Measurements from ENCODE around the gene UBC. TPM values are rescaled to one million over a fixed set of nuclear protein-coding genes. Genes with fewer than 3 reads are reported as not detected.

The UBC gene
- total and polyA plus RNA-seq, 9 of the 15 experiments (the other 6 are each of a cell fraction or from before 2014, with no cell fraction given), result 533 to 1,153 (median 813) TPM

DNA sequence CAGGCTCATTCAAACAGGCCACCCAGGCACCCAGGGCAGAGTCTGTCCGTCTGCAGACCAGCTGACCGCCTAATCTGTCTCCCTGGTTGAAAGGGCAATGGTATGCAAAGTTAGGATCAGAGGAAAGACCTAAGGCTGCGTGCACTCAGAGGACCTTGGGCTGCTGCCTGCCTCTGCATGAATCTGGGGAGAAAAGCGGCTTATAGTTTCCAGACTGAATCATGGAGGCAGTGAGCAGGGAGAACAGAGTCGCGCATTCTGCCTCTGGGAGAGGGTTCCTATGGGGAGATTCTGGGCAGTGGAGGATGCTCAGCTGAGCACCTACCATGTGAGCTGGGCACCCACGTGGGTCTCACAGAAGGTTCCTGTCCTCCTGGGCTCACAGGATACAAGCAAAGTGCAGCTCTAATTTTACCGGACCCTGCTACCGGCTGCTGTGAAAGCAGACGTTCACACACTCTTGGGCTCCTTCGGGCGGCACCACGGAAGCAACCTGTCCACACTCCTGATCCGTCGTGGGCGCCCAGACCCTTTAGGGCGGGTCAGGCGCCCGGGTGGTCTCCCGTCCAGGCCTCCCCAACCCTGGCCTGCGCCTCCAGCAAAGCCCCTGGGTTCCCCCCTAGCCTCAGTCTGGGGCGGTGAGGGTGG is 51.6 kb downstream of the UBC start (continued):
- TF ChIP-seq ZNF75A (CRISPR knock-in tag; IDR thresholded peaks at IDR 0.05) (no peak), FOS (IDR thresholded peaks at IDR 0.05; ENCODE audit: extremely low read depth, insufficient read length) (no peak), SMAD4 (CRISPR knock-in tag; conservative IDR thresholded peaks at IDR 0.05) (no peak), ATF1 (CRISPR knock-in tag; IDR thresholded peaks at IDR 0.05) (no peak), ATF1 (tag; IDR thresholded peaks at IDR 0.05) (no peak), FOXK1 (CRISPR knock-in tag; IDR thresholded peaks at IDR 0.05; ENCODE audit: borderline replicate concordance) (0 out of 2 replicates have a peak, but pooled peaks have one; percentile 35), ZBTB1 (CRISPR knock-in tag; IDR thresholded peaks at IDR 0.05; ENCODE audit: borderline replicate concordance, low read depth) (no peak), FUS (optimal IDR thresholded peaks at IDR 0.05; ENCODE audit: low read depth, low read length) (no peak), ZNF444 (CRISPR knock-in tag; IDR thresholded peaks at IDR 0.05) (no peak), ZNF165 (CRISPR knock-in tag; IDR thresholded peaks at IDR 0.05; ENCODE audit: borderline replicate concordance) (no peak), SOX6 (IDR thresholded peaks at IDR 0.05) (no peak), ZBTB8A (IDR thresholded peaks at IDR 0.05; ENCODE audit: partially characterized antibody) (no peak), SLC30A9 (CRISPR knock-in tag; IDR thresholded peaks at IDR 0.05) (no peak), ZNF699 (CRISPR knock-in tag; IDR thresholded peaks at IDR 0.05; ENCODE audit: insufficient replicate concordance) (no peak), GABPB1 (CRISPR knock-in tag; IDR thresholded peaks at IDR 0.05) (peak; percentile 12; the same call in 1 of the 2 replicates), GATA2 (CRISPR knock-in tag; IDR thresholded peaks at IDR 0.05) (no peak), RAD51 (IDR thresholded peaks at IDR 0.05; ENCODE audit: borderline replicate concordance, low read depth) (no peak; the same call in 1 of the 2 replicates), HDAC1 (IDR thresholded peaks at IDR 0.05) (peak in 1 of 2 experiments; percentile 76; a peak in 2 of 4 replicates), MTA1 (IDR thresholded peaks at IDR 0.05; ENCODE audit: borderline replicate concordance) (no peak), ZFPM2 (CRISPR knock-in tag; IDR thresholded peaks at IDR 0.05) (no peak), ETV5 (CRISPR knock-in tag; IDR thresholded peaks at IDR 0.05; ENCODE audit: low read depth) (peak; percentile 35; the same call in 1 of the 2 replicates), PTTG1 (tag; IDR thresholded peaks at IDR 0.05; ENCODE audit: low read depth) (no peak), ILF3 (IDR thresholded peaks at IDR 0.05; ENCODE audit: borderline replicate concordance) (no peak)
- TF ChIP-seq, protein P1, sequence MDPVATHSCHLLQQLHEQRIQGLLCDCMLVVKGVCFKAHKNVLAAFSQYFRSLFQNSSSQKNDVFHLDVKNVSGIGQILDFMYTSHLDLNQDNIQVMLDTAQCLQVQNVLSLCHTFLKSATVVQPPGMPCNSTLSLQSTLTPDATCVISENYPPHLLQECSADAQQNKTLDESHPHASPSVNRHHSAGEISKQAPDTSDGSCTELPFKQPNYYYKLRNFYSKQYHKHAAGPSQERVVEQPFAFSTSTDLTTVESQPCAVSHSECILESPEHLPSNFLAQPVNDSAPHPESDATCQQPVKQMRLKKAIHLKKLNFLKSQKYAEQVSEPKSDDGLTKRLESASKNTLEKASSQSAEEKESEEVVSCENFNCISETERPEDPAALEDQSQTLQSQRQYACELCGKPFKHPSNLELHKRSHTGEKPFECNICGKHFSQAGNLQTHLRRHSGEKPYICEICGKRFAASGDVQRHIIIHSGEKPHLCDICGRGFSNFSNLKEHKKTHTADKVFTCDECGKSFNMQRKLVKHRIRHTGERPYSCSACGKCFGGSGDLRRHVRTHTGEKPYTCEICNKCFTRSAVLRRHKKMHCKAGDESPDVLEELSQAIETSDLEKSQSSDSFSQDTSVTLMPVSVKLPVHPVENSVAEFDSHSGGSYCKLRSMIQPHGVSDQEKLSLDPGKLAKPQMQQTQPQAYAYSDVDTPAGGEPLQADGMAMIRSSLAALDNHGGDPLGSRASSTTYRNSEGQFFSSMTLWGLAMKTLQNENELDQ (CRISPR knock-in tag; IDR thresholded peaks at IDR 0.05; ENCODE audit: borderline replicate concordance), result no peak
- TF ChIP-seq, protein P2, sequence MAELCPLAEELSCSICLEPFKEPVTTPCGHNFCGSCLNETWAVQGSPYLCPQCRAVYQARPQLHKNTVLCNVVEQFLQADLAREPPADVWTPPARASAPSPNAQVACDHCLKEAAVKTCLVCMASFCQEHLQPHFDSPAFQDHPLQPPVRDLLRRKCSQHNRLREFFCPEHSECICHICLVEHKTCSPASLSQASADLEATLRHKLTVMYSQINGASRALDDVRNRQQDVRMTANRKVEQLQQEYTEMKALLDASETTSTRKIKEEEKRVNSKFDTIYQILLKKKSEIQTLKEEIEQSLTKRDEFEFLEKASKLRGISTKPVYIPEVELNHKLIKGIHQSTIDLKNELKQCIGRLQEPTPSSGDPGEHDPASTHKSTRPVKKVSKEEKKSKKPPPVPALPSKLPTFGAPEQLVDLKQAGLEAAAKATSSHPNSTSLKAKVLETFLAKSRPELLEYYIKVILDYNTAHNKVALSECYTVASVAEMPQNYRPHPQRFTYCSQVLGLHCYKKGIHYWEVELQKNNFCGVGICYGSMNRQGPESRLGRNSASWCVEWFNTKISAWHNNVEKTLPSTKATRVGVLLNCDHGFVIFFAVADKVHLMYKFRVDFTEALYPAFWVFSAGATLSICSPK (IDR thresholded peaks at IDR 0.05; ENCODE audit: borderline replicate concordance), result no peak
- TF ChIP-seq, protein P3, sequence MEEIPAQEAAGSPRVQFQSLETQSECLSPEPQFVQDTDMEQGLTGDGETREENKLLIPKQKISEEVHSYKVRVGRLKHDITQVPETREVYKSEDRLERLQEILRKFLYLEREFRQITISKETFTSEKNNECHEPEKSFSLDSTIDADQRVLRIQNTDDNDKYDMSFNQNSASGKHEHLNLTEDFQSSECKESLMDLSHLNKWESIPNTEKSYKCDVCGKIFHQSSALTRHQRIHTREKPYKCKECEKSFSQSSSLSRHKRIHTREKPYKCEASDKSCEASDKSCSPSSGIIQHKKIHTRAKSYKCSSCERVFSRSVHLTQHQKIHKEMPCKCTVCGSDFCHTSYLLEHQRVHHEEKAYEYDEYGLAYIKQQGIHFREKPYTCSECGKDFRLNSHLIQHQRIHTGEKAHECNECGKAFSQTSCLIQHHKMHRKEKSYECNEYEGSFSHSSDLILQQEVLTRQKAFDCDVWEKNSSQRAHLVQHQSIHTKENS (CRISPR knock-in tag; IDR thresholded peaks at IDR 0.05), result no peak

Measured in K562 (cell line).